Endothelial cell of umbilical vein (primary cell): ENCODE results near the gene PI4KA.
"Not testable (repeated sequence)": the region's sequence is repeated elsewhere in the genome, so short reads cannot be mapped to it uniquely, and the experiment has no call there.

Experiments
- CTCF ChIP-seq, 2 donors: IDR thresholded peaks; 1 replicate in 1 of 2; 2 replicates in 1 of 2; pipeline ENCODE4 v1.5.1; 2011; ENCODE audit warnings: low read length in 2 of 2, mild to moderate bottlenecking in 2 of 2, moderate library complexity in 2 of 2, control low read depth in 1 of 2, inconsistent platforms in 1 of 2, low read depth in 1 of 2; ENCODE audit not compliant: insufficient read depth in 1 of 2; ENCODE audit errors: extremely low read depth in 1 of 2
- POLR2A ChIP-seq: IDR thresholded peaks from 2 replicates; pipeline ENCODE4 v1.6.1; 2012; ENCODE audit warnings: low read depth, mild to moderate bottlenecking, control low read depth, low read length
- POLR2AphosphoS5 ChIP-seq: IDR thresholded peaks from 2 replicates; pipeline ENCODE4 v1.6.1; 2012; ENCODE audit warnings: low read depth, mild to moderate bottlenecking, control low read depth, low read length, moderate library complexity; ENCODE audit not compliant: insufficient read depth

DNA sequence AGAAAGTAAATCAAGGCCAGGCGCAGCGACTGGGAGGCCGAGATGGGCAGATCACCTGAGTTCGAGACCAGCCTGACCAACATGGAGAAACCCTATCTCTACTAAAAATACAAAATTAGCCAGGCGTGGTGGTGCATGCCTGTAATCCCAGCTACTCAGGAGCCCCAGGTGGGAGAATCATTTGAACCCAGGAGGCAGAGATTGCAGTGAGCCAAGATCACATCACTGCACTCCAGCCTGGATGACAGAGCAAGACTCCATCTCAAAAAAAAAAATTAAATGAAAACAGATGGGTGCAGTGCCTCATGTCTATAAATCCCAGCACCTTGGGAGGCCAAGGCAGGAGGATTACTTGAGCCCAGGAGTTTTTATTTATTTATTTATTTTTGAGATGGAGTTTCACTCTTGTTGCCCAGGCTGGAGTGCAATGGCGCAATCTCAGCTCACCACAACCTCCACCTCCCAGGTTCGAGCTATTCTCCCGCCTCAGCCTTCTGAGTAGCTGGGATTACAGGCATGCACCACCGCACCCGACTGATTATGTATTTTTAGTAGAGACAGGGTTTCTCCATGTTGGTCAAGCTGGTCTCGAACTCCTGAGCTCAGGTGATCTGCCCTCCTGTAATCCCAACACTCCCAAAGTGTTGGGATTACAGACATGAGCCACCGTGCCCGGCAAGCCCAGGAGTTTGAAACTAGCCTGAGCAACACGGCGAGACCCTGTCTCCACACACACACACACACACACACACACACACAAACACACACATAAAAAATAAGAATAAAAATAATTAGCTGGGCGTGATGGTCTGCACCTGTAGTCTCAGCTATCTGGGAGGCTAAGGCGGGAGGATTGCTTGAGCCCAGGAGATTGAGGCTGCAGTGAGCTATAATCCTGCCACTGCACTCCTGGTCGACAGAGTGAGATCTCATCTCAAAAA lies 42.8 kb upstream of the PI4KA start:
- TF ChIP-seq CTCF (IDR thresholded peaks at IDR 0.05; ENCODE audit: extremely low read depth in 1 of 2, insufficient read depth in 1 of 2, low read depth in 1 of 2, low read length in 2 of 2); POLR2AphosphoS5; POLR2A: not testable (repeated sequence)
